Esophagus muscularis mucosa (tissue), 4 donors: ENCODE data around the gene CLEC11A.

Source experiments
- EP300 ChIP-seq: sonication (generic); formaldehyde crosslinking; IDR thresholded peaks from one replicate; pipeline ENCODE4 v1.6.1; 2017; ENCODE audit warnings: antibody characterized with exemption
- POLR2A ChIP-seq: fragments of 450-650 bp; IDR thresholded peaks from one replicate; pipeline ENCODE4 v1.6.1; 2017; ENCODE audit warnings: antibody characterized with exemption, moderate library complexity, mild to moderate bottlenecking, low read depth
- POLR2AphosphoS5 ChIP-seq, 2 donors: sonication (generic); formaldehyde crosslinking; IDR thresholded peaks; one replicate each; pipeline ENCODE4 v1.6.1; 2017; ENCODE audit warnings: antibody characterized with exemption in 2 of 2
- TF ChIP-seq, protein P1 (sequence below), 3 experiments: fragments of 200-600 bp in 2 of 3; fragments of 450-650 bp in 1 of 3; sonication (generic) in 2 of 3; IDR thresholded peaks; one replicate each; pipeline ENCODE4 v1.5.1; 2017 to 2019; ENCODE audit warnings: antibody characterized with exemption in 3 of 3, mild to moderate bottlenecking in 2 of 3, moderate library complexity in 1 of 3

DNA sequence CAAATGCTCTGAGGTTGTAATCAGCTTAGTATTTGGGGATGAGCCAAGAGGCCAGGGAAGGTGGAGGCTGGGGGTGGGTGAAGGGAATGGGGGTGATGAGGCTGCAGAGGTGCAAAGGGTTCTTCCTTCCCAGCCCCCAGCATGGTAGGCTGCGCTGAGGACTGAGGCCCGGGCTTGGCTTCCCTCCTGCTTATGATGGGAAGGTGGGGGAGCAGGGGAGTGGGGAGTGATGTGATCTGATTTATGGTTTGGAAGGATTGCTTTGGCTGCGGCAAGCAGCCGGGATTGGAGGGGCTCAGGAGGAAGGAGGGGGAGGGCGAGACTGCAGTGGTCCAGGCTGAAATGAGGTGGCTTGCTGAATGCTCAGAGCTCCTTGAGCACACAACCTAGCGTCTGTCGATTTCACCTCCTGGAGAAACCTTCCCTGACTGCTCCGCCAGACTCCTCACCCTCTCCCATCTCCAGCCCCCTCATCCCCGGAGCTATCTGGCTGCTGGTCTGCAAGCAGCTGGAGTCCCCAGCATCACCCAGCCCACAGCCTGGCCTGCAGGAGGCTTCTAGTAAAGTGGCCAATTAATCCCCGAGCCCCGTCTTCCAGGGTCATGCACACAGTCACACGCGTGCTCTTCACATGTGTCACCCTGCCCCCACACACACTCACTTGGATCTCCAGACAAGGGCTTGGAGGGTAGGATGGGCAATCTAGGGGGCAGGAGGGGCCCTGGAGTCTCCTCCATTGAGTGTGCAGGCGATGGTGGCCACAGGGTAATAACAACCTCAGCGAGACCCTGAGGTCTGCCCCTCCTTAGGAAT, 757 bp upstream of the CLEC11A start:
- no peak for TF ChIP-seq EP300
- TF ChIP-seq, protein P1, sequence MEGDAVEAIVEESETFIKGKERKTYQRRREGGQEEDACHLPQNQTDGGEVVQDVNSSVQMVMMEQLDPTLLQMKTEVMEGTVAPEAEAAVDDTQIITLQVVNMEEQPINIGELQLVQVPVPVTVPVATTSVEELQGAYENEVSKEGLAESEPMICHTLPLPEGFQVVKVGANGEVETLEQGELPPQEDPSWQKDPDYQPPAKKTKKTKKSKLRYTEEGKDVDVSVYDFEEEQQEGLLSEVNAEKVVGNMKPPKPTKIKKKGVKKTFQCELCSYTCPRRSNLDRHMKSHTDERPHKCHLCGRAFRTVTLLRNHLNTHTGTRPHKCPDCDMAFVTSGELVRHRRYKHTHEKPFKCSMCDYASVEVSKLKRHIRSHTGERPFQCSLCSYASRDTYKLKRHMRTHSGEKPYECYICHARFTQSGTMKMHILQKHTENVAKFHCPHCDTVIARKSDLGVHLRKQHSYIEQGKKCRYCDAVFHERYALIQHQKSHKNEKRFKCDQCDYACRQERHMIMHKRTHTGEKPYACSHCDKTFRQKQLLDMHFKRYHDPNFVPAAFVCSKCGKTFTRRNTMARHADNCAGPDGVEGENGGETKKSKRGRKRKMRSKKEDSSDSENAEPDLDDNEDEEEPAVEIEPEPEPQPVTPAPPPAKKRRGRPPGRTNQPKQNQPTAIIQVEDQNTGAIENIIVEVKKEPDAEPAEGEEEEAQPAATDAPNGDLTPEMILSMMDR (IDR thresholded peaks at IDR 0.05): no peak
- no peak for TF ChIP-seq POLR2A
- TF ChIP-seq POLR2AphosphoS5 (IDR thresholded peaks at IDR 0.05): no peak
